ENCODE data around the gene AIFM1. TPM values are rescaled to one million over a fixed set of nuclear protein-coding genes. Genes with fewer than 3 reads are reported as not detected.

Gene AIFM1
- total RNA-seq, 1 donor = 15.2 TPM

- H3K4me2 ChIP-seq (ENCODE audit: insufficient read depth, low read length) = peak within 1 kb of the TSS; percentile 80
Measured at GRCh38 chrX:130171446-130172126, 5.9 kb upstream of the AIFM1 start, which contains the start of gene RAB33A. Gene RAB33A (plus strand): TSS chrX:130171962. CDS start chrX:130172063, 101 bp downstream.

GRCh38 chrX:130170752-130171445, 5.3 kb upstream of the AIFM1 start:
- Histone ChIP-seq H3K9me3 (ENCODE audit: low read depth, low read length) (no peaks in the 10 kb centered on the region), H3K27me3 (ENCODE audit: insufficient read depth, low read length) (no peaks in the 10 kb centered on the region), H2AFZ (ENCODE audit: low read length) (peak overlapping the region; percentile 42), H3K4me2 (ENCODE audit: insufficient read depth, low read length) (peak overlapping the region; percentile 80), H3K4me1 (ENCODE audit: insufficient read depth, low read length) (peaks cover 30% of the 10 kb centered on the region), H4K20me1 (ENCODE audit: insufficient read depth, low read length) (no peaks in the 10 kb centered on the region), H3K4me3 (ENCODE audit: insufficient read depth, low read length) (peak overlapping the region; percentile 69), H3K79me2 (ENCODE audit: insufficient read depth, low read length) (no peaks in the 10 kb centered on the region), H3K36me3 (ENCODE audit: insufficient read depth, low read length) (no peaks in the 10 kb centered on the region), H3K27ac (ENCODE audit: low read depth, low read length) (no peak overlapping the region)
- DNase-seq (ENCODE audit: insufficient read length, low spot score, missing footprints) = peak; percentile 77
- no peak for TF ChIP-seq CTCF (IDR thresholded peaks at IDR 0.05; ENCODE audit: extremely low read depth, low read depth, low read length)

More at GRCh38 chrX:130171446-130172126, 5.9 kb upstream of the AIFM1 start, which contains the start of gene RAB33A:
- Histone ChIP-seq H3K79me2 (ENCODE audit: insufficient read depth, low read length) (no peaks in the 10 kb centered on the region), H2AFZ (ENCODE audit: low read length) (peak within 1 kb of the TSS; percentile 42), H4K20me1 (ENCODE audit: insufficient read depth, low read length) (no peaks in the 10 kb centered on the region), H3K27me3 (ENCODE audit: insufficient read depth, low read length) (no peaks in the 10 kb centered on the region), H3K4me3 (ENCODE audit: insufficient read depth, low read length) (peak within 1 kb of the TSS; percentile 69), H3K9me3 (ENCODE audit: low read depth, low read length) (no peaks in the 10 kb centered on the region), H3K27ac (ENCODE audit: low read depth, low read length) (no peak within 1 kb of the TSS), H3K36me3 (ENCODE audit: insufficient read depth, low read length) (no peaks in the 10 kb centered on the region), H3K4me1 (ENCODE audit: insufficient read depth, low read length) (peaks cover 28% of the 10 kb centered on the region)
- peak; percentile 73 for DNase-seq (ENCODE audit: insufficient read length, low spot score, missing footprints)
- no peak for TF ChIP-seq CTCF (IDR thresholded peaks at IDR 0.05; ENCODE audit: extremely low read depth, low read depth, low read length)

- no peak overlapping the region for H3K27ac ChIP-seq (ENCODE audit: low read depth, low read length)
- H3K4me1 ChIP-seq (ENCODE audit: insufficient read depth, low read length) = peaks cover 17% of the 10 kb centered on the region
- DNase-seq (ENCODE audit: insufficient read length, low spot score, missing footprints) = no peak
- H3K36me3 ChIP-seq (ENCODE audit: insufficient read depth, low read length) = no peaks in the 10 kb centered on the region
- H4K20me1 ChIP-seq (ENCODE audit: insufficient read depth, low read length) = no peaks in the 10 kb centered on the region
- H3K27me3 ChIP-seq (ENCODE audit: insufficient read depth, low read length) = no peaks in the 10 kb centered on the region
- no peak overlapping the region for H2AFZ ChIP-seq (ENCODE audit: low read length)
- H3K9me3 ChIP-seq (ENCODE audit: low read depth, low read length) = no peaks in the 10 kb centered on the region
- peaks cover 21% of the 10 kb centered on the region for H3K79me2 ChIP-seq (ENCODE audit: insufficient read depth, low read length)
- peak overlapping the region; percentile 74 for H3K4me3 ChIP-seq (ENCODE audit: insufficient read depth, low read length)
- peak overlapping the region; percentile 84 for H3K4me2 ChIP-seq (ENCODE audit: insufficient read depth, low read length)
- no peak for TF ChIP-seq CTCF (IDR thresholded peaks at IDR 0.05; ENCODE audit: extremely low read depth, low read depth, low read length)
Measured at GRCh38 chrX:130167040-130167439, 1.4 kb upstream of the AIFM1 start.

- H3K27me3 ChIP-seq (ENCODE audit: insufficient read depth, low read length) = no peaks in the 10 kb centered on the region
- H3K4me1 ChIP-seq (ENCODE audit: insufficient read depth, low read length) = peaks cover 14% of the 10 kb centered on the region
- peak overlapping the region; percentile 74 for H3K4me3 ChIP-seq (ENCODE audit: insufficient read depth, low read length)
- no peak for DNase-seq (ENCODE audit: insufficient read length, low spot score, missing footprints)
- no peaks in the 10 kb centered on the region for H3K36me3 ChIP-seq (ENCODE audit: insufficient read depth, low read length)
- H4K20me1 ChIP-seq (ENCODE audit: insufficient read depth, low read length) = no peaks in the 10 kb centered on the region
- TF ChIP-seq CTCF (IDR thresholded peaks at IDR 0.05; ENCODE audit: extremely low read depth, low read depth, low read length) = no peak
- peak overlapping the region; percentile 78 for H3K27ac ChIP-seq (ENCODE audit: low read depth, low read length)
- H3K9me3 ChIP-seq (ENCODE audit: low read depth, low read length) = no peaks in the 10 kb centered on the region
- H3K79me2 ChIP-seq (ENCODE audit: insufficient read depth, low read length) = peaks cover 21% of the 10 kb centered on the region
- peak overlapping the region; percentile 88 for H2AFZ ChIP-seq (ENCODE audit: low read length)
- H3K4me2 ChIP-seq (ENCODE audit: insufficient read depth, low read length) = peak overlapping the region; percentile 84
Measured at GRCh38 chrX:130166503-130166777, 799 bp upstream of the AIFM1 start.
